Endothelial cell of umbilical vein (primary cell): ENCODE results near the gene ACVR2B. TPM values are rescaled to one million over a fixed set of nuclear protein-coding genes. Genes with fewer than 3 reads are reported as not detected.

Experiments
- BruUV-seq: library from RNA; stranded (reverse); fragments of 400-500 nt; replicated peaks from 2 replicates; lab custom pipeline; 2021; lab: Mats Ljungman, UMichigan
- CTCF ChIA-PET: fragments of 300-600, 350-600 bp; sonication (Branson Sonifier 250); formaldehyde crosslinking; loops from one replicate; lab custom pipeline; 2021; ENCODE audit warnings: antibody characterized with exemption, inconsistent platforms; lab: Charles Lee
- POLR2A ChIA-PET: fragments of 300-600, 350-600 bp; sonication (Branson Sonifier 250); formaldehyde crosslinking; loops from one replicate; lab custom pipeline; 2021; ENCODE audit warnings: antibody characterized with exemption, inconsistent platforms; lab: Charles Lee
- DNase-seq: peaks from one replicate; pipeline ENCODE4 v3.0.0-alpha.2; 2011; ENCODE audit warnings: low read depth, low spot score
- FAIRE-seq: peaks from 2 replicates; lab custom pipeline; 2011; peaks lifted over from hg19 to GRCh38; lab: Jason Lieb, UNC
- H2AFZ ChIP-seq: 2 replicates; pipeline ENCODE4 v1.6.0; 2012; ENCODE audit warnings: low read depth, low read length, control low read depth, inconsistent platforms
- H3K27ac ChIP-seq: 2 replicates; pipeline ENCODE4 v1.5.1; 2011; ENCODE audit warnings: low read depth, mild to moderate bottlenecking, control low read depth, low read length, moderate library complexity; ENCODE audit not compliant: insufficient read depth
- H3K27me3 ChIP-seq, 2 experiments: 2 replicates each; pipeline versions ENCODE4 v1.6.0 to v1.6.1; 2011; ENCODE audit warnings: low read length in 2 of 2, mixed read lengths in 1 of 2; ENCODE audit not compliant: control insufficient read depth in 2 of 2, insufficient read depth in 2 of 2
- H3K36me3 ChIP-seq, 2 experiments: 2 replicates in 1 of 2; 3 replicates in 1 of 2; pipeline ENCODE4 v1.5.1; 2011; ENCODE audit warnings: low read length in 2 of 2, mild to moderate bottlenecking in 1 of 2, moderate library complexity in 1 of 2; ENCODE audit not compliant: control insufficient read depth in 2 of 2, insufficient read depth in 2 of 2; ENCODE audit errors: extremely low read depth in 1 of 2
- H3K4me1 ChIP-seq: 3 replicates; pipeline ENCODE4 v1.5.1; 2011; ENCODE audit warnings: mild to moderate bottlenecking, low read length; ENCODE audit not compliant: control insufficient read depth, insufficient read depth; ENCODE audit errors: extremely low read depth
- H3K4me2 ChIP-seq: 2 replicates; pipeline ENCODE4 v1.6.1; 2011; ENCODE audit warnings: low read length, control low read depth, mixed read lengths; ENCODE audit not compliant: insufficient read depth
- H3K4me3 ChIP-seq, 3 experiments: fragments of 200-600 bp in 1 of 3; sonication (generic), shearing (Covaris generic) in 1 of 3; replicated peaks in 1 of 3; 2 replicates each; pipeline ENCODE4 v1.5.1; 2011 to 2016; ENCODE audit warnings: control low read depth in 3 of 3, low read length in 3 of 3, mild to moderate bottlenecking in 2 of 3, inconsistent platforms in 1 of 3, low read depth in 1 of 3, moderate library complexity in 1 of 3; ENCODE audit not compliant: insufficient read depth in 1 of 3
- H3K79me2 ChIP-seq: 2 replicates; pipeline ENCODE4 v1.6.0; 2012; ENCODE audit warnings: low read length, inconsistent platforms; ENCODE audit not compliant: control insufficient read depth, insufficient read depth
- H3K9ac ChIP-seq: replicated peaks from 2 replicates; pipeline ENCODE3; 2011; ENCODE audit warnings: low read length, control low read depth; ENCODE audit not compliant: insufficient read depth; ENCODE audit errors: extremely low read depth
- H3K9me1 ChIP-seq: replicated peaks from 3 replicates; pipeline ENCODE4 v1.6.0; 2011; ENCODE audit warnings: mild to moderate bottlenecking, low read length; ENCODE audit not compliant: control insufficient read depth, insufficient read depth; ENCODE audit errors: extremely low read depth
- H3K9me3 ChIP-seq: replicated peaks from 2 replicates; pipeline ENCODE4 v1.5.1; 2012; ENCODE audit warnings: low read length, inconsistent platforms; ENCODE audit not compliant: control insufficient read depth, insufficient read depth
- H4K20me1 ChIP-seq: replicated peaks from 2 replicates; pipeline ENCODE3; 2011; ENCODE audit warnings: mild to moderate bottlenecking, low read length; ENCODE audit not compliant: control insufficient read depth, insufficient read depth; ENCODE audit errors: extremely low read depth
- EZH2 ChIP-seq: IDR thresholded peaks from 2 replicates; pipeline ENCODE4 v1.6.1; 2012; ENCODE audit warnings: borderline replicate concordance, low read depth, mild to moderate bottlenecking, moderate library complexity, low read length, inconsistent platforms; ENCODE audit not compliant: severe bottlenecking
- FOS ChIP-seq: IDR thresholded peaks from 2 replicates; pipeline ENCODE4 v1.6.1; 2011; ENCODE audit warnings: mild to moderate bottlenecking, low read length, moderate library complexity, borderline replicate concordance; ENCODE audit not compliant: insufficient read depth
- GATA2 ChIP-seq: IDR thresholded peaks from 2 replicates; pipeline ENCODE4 v1.7.0; 2011; ENCODE audit warnings: low read depth, mild to moderate bottlenecking, moderate library complexity, mixed read lengths, low read length; ENCODE audit not compliant: insufficient read length, insufficient read depth
- JUN ChIP-seq: IDR thresholded peaks from 2 replicates; pipeline ENCODE4 v1.6.1; 2011; ENCODE audit warnings: borderline replicate concordance, low read depth; ENCODE audit not compliant: insufficient read length, insufficient read depth
- MYC ChIP-seq: IDR thresholded peaks from one replicate; pipeline ENCODE4 v1.6.1; 2011; ENCODE audit warnings: mild to moderate bottlenecking, low read depth, low read length
- POLR2A ChIP-seq: IDR thresholded peaks from 2 replicates; pipeline ENCODE4 v1.6.1; 2012; ENCODE audit warnings: low read depth, mild to moderate bottlenecking, control low read depth, low read length
- POLR2AphosphoS5 ChIP-seq: IDR thresholded peaks from 2 replicates; pipeline ENCODE4 v1.6.1; 2012; ENCODE audit warnings: low read depth, mild to moderate bottlenecking, control low read depth, low read length, moderate library complexity; ENCODE audit not compliant: insufficient read depth
- dilution Hi-C: fragments of 300-500 bp; cut with MboI; formaldehyde crosslinking; loops from one replicate; pipeline ENCODE4 v1.15.0; 2019; ENCODE audit warnings: low sequenced_read_pairs; ENCODE audit not compliant: extremely low pct_ligation_motif_present
- intact Hi-C: fragments of 100-400 bp; cut with micrococcal nuclease; formaldehyde crosslinking; loops from one replicate; pipeline ENCODE4 v1.10.0; 2022
- polyA plus RNA-seq, 4 experiments: library from polyadenylated mRNA; depleted of rRNA in 3 of 4; stranded (reverse) in 3 of 4; unstranded in 1 of 4; fragments of >200 nt; gene quantifications; 2 replicates each; pipeline versions ENCODE4 v1.2.1 to v1.2.3, GENCODE V29; 2011 to 2012; ENCODE audit warnings: missing spikeins in 1 of 4
- total RNA-seq: library from RNA; stranded (reverse); gene quantifications from 2 replicates; pipeline ENCODE4 v1.2.3, GENCODE V29; 2021
- TF ChIP-seq, protein P1 (sequence below), 2 donors: IDR thresholded peaks; 1 replicate in 1 of 2; 2 replicates in 1 of 2; pipeline ENCODE4 v1.5.1; 2011; ENCODE audit warnings: low read length in 2 of 2, mild to moderate bottlenecking in 2 of 2, moderate library complexity in 2 of 2, control low read depth in 1 of 2, inconsistent platforms in 1 of 2, low read depth in 1 of 2; ENCODE audit not compliant: insufficient read depth in 1 of 2; ENCODE audit errors: extremely low read depth in 1 of 2
- TF ChIP-seq, protein P2 (sequence below): IDR thresholded peaks from 2 replicates; pipeline ENCODE4 v1.6.1; 2011; ENCODE audit not compliant: insufficient read depth, insufficient read length

The ACVR2B gene
- total and polyA plus RNA-seq, 2 donors (not counting 3 experiments of a cell fraction or from before 2014, with no cell fraction given): 2.0 to 4.9 TPM

DNA sequence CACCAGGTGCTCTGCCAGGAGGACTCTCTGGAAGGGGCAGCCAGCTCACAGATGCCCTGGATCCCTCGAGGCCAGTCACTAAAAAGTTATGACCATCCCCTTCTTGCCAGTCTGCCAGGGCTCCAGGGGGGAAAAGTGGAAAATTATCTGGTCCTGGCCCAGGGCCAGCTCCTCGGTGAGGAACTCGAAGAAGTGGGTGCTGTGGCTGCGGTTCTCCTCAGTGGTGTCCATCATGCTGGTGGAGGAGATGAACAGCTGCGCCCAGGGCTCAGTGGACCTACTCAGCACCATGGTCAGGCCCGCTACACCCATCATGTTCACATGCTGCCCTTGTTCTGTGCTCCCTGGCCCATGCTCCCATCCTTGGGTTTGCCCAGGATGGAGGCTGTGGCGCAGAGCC, 61.7 kb downstream of the ACVR2B start:
- no TSS peak for BruUV-seq
- Histone ChIP-seq H3K9me3 (no peaks in the 10 kb centered on the region), H3K27me3 (no peaks in the 10 kb centered on the region), H2AFZ (no peak overlapping the region), H3K4me3 (no peak overlapping the region), H4K20me1 (no peaks in the 10 kb centered on the region), H3K4me1 (peaks cover 4% of the 10 kb centered on the region), H3K36me3 (peaks cover 3 to 5% of the 10 kb centered on the region in 2 experiments), H3K9ac (no peak overlapping the region), H3K4me2 (no peak overlapping the region), H3K79me2 (no peaks in the 10 kb centered on the region), H3K27ac (no peak overlapping the region), H3K9me1 (no peaks in the 10 kb centered on the region)
- TF ChIP-seq EZH2 (no peak), POLR2A (no peak), FOS (no peak), POLR2AphosphoS5 (no peak), GATA2 (no peak), MYC (no peak), JUN (no peak)
- TF ChIP-seq, protein P1, sequence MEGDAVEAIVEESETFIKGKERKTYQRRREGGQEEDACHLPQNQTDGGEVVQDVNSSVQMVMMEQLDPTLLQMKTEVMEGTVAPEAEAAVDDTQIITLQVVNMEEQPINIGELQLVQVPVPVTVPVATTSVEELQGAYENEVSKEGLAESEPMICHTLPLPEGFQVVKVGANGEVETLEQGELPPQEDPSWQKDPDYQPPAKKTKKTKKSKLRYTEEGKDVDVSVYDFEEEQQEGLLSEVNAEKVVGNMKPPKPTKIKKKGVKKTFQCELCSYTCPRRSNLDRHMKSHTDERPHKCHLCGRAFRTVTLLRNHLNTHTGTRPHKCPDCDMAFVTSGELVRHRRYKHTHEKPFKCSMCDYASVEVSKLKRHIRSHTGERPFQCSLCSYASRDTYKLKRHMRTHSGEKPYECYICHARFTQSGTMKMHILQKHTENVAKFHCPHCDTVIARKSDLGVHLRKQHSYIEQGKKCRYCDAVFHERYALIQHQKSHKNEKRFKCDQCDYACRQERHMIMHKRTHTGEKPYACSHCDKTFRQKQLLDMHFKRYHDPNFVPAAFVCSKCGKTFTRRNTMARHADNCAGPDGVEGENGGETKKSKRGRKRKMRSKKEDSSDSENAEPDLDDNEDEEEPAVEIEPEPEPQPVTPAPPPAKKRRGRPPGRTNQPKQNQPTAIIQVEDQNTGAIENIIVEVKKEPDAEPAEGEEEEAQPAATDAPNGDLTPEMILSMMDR (IDR thresholded peaks at IDR 0.05; ENCODE audit: extremely low read depth in 1 of 2, insufficient read depth in 1 of 2, low read depth in 1 of 2, low read length in 2 of 2): no peak
- TF ChIP-seq, protein P2, sequence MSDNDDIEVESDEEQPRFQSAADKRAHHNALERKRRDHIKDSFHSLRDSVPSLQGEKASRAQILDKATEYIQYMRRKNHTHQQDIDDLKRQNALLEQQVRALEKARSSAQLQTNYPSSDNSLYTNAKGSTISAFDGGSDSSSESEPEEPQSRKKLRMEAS: no peak
- ChIA-PET POLR2A (no interaction called here), CTCF (interaction anchor here (13.1 kb wide), 1 partner anchor 142 kb away, joined by 455 read pairs; no protein-coding TSS in a partner anchor)
- dilution Hi-C loops: no loop called here
- intact Hi-C loops: no loop called here
- FAIRE-seq: no peak
- no peak for DNase-seq
